Spleen (tissue), 7 donors: ENCODE data around the gene CARD18.

ENCODE experiments used
- POLR2A ChIP-seq, 3 donors: fragments of 450-650 bp; IDR thresholded peaks; one replicate each; pipeline ENCODE4 v1.5.1; 2017; ENCODE audit warnings: antibody characterized with exemption in 3 of 3, mild to moderate bottlenecking in 1 of 3
- TF ChIP-seq, protein P1 (sequence below), 11 experiments: fragments of 200-600 bp in 7 of 11; fragments of 450-650 bp in 4 of 11; sonication (generic) in 4 of 11; IDR thresholded peaks in 8 of 11; conservative IDR thresholded peaks in 3 of 11; 1 replicate in 7 of 11; 2 replicates in 4 of 11; pipeline versions ENCODE4 v1.4.0 to v1.8.0; 2016 to 2021; ENCODE audit warnings: antibody characterized with exemption in 11 of 11, inconsistent platforms in 4 of 11, mild to moderate bottlenecking in 1 of 11
- donor health status: DM: no; HTN: no; CAD: no; lungs with moderate emphysema.
- donor health status: DM: no; HTN: no; CAD: no.
- donor health status: DM: no; HTN: no; CAD: no.

DNA sequence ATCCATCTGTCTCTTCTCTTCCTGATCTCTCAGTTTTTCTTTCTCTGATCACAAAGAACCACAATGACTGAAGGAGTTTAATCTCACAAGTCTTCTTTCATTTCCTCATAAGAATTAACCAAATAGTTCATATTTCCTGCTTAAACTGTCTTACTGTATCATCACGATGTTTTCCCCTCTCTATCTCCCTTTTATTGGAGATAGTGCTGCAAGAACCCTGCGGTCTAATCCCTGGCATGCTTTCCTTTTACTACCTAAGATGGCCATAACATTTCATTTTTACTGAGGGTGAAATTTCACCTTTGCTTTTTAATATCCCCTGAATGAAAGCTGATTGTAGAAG is 28.9 kb downstream of the CARD18 start:
- TF ChIP-seq, protein P1, sequence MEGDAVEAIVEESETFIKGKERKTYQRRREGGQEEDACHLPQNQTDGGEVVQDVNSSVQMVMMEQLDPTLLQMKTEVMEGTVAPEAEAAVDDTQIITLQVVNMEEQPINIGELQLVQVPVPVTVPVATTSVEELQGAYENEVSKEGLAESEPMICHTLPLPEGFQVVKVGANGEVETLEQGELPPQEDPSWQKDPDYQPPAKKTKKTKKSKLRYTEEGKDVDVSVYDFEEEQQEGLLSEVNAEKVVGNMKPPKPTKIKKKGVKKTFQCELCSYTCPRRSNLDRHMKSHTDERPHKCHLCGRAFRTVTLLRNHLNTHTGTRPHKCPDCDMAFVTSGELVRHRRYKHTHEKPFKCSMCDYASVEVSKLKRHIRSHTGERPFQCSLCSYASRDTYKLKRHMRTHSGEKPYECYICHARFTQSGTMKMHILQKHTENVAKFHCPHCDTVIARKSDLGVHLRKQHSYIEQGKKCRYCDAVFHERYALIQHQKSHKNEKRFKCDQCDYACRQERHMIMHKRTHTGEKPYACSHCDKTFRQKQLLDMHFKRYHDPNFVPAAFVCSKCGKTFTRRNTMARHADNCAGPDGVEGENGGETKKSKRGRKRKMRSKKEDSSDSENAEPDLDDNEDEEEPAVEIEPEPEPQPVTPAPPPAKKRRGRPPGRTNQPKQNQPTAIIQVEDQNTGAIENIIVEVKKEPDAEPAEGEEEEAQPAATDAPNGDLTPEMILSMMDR (IDR thresholded peaks at IDR 0.05 in 8 of 11, conservative IDR thresholded peaks at IDR 0.05 in 3 of 11) = no peak
- no peak for TF ChIP-seq POLR2A (IDR thresholded peaks at IDR 0.05)
